ENCODE measurements around the gene FTO.

Gene FTO

DNA sequence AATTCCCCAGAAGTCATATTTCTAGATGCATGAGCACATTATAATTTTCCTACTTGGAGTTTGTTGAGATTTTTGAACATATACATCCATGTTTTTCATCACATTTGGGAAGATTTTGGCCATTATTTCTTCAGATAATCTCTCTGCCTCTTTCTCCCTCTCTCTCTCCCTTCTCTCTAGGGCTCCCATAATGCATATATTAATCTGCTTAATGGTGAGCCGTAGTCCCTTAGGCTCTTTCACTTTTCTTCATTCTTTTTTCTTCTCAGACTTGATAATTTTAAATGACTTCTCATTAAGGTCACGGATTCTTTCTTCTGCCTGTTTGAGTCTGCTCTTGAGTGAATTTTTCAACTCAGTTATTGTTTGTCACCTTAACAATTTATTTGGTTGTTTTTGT lies 481.1 kb downstream of the FTO start:
- H3K4me3 ChIP-seq (ENCODE audit: low read depth, low read length), result no peak overlapping the region
- no peak for DNase-seq (ENCODE audit: low read depth)
- TF ChIP-seq CTCF (IDR thresholded peaks at IDR 0.05; ENCODE audit: insufficient read depth, low read depth, low read length, missing control alignments), result no peak

GRCh38 chr16:54191163-54191562 lies 487.2 kb downstream of the FTO start:
- TF ChIP-seq CTCF (IDR thresholded peaks at IDR 0.05; ENCODE audit: insufficient read depth, low read depth, low read length, missing control alignments), result no peak
- DNase-seq (ENCODE audit: low read depth), result no peak
- no peak overlapping the region for H3K4me3 ChIP-seq (ENCODE audit: low read depth, low read length)

GRCh38 chr16:54191592-54191991 lies 487.6 kb downstream of the FTO start:
- DNase-seq (ENCODE audit: low read depth), result no peak
- no peak overlapping the region for H3K4me3 ChIP-seq (ENCODE audit: low read depth, low read length)
- TF ChIP-seq CTCF (IDR thresholded peaks at IDR 0.05; ENCODE audit: insufficient read depth, low read depth, low read length, missing control alignments), result no peak

DNA sequence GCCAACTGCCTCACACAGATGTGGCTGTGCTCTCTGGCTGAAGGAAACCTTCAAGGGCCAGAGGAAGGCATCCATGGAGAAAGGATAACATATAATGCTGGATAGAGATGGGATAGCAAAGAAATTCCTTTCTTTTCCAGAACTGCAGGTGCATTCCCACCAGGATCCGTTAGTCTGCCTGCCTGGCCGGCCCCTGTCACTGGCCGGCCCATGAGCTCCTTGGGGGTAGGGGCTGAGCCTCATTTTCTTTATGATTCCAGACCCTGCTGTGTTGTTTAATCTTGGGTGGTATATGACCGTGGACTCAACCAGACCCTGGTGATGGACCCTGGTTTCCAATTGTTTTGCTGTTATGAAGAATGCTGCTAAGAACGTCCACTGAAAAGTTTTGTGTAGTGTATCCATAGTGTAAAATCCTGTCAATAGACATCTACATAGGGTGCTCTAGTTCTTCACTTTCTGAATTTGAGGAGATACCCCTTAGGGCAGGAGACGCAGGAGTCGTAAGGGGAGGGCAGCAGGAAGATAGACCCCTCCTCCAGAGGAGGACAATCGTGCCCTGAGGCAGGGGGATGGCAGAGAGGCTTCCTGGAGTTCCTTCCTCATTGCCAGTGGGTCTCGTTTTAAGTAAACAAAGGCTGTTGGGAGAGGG lies 489.2 kb downstream of the FTO start:
- no peak overlapping the region for H3K4me3 ChIP-seq (ENCODE audit: low read depth, low read length)
- TF ChIP-seq CTCF (IDR thresholded peaks at IDR 0.05; ENCODE audit: insufficient read depth, low read depth, low read length, missing control alignments), result no peak
- DNase-seq (ENCODE audit: low read depth), result no peak

DNA sequence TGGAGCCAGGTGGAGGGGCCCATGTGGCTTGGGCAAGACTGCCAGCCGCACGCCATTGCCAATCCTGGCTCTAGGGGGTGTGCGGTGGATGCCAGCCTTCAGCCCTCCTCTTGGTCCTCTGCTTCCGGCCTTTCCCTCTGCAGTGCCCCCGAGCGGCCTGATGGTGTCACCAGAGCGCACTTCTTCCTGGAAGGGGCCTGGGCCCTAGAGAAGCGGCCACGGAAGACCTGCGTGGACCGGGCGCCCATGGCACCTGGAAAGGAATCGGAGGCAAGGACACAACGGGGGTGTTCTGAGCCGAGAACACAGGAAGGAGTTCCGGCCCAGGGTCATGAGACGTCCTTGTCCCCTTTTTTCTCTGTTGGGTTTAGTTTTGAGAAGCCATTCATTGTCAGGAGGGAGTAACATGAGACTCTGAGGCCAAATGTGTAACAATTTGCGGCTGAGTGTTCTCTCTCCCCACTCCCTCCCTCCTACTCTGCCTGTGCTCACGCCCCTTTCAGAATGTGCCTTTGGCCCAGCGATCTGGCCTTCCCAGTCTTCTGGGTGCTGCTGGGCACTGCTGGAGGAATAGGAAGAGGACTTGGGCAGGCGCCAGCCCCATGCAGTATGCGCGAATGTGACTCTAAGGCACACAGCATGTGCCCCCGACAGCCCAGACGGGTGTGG lies 489.8 kb downstream of the FTO start:
- DNase-seq (ENCODE audit: low read depth), result peak; percentile 37
- peak; percentile 62 for TF ChIP-seq CTCF (IDR thresholded peaks at IDR 0.05; ENCODE audit: insufficient read depth, low read depth, low read length, missing control alignments)
- H3K4me3 ChIP-seq (ENCODE audit: low read depth, low read length), result no peak overlapping the region

GRCh38 chr16:54194334-54194743 lies 490.4 kb downstream of the FTO start:
- DNase-seq (ENCODE audit: low read depth), result no peak
- H3K4me3 ChIP-seq (ENCODE audit: low read depth, low read length), result no peak overlapping the region
- TF ChIP-seq CTCF (IDR thresholded peaks at IDR 0.05; ENCODE audit: insufficient read depth, low read depth, low read length, missing control alignments), result no peak

DNA sequence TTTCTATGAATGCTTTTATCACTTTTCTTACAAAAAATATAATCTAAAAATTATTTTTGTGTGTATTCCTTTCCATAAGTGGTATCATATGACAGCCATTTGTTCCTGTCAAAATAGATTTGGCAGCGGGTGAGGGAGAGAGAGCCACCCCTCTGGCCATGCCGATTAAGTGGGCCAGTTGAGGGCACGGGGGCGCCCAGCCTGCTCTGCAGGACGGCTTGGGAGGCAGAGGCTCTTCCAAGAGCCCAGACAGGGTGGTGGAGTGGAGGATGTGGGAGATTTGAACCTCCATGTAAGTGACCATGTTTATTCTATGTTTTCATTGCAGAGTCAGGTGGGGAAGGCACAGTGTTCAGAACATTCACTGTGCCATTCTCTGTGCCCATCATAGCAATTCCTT lies 493.8 kb downstream of the FTO start:
- DNase-seq (ENCODE audit: low read depth), result no peak
- no peak overlapping the region for H3K4me3 ChIP-seq (ENCODE audit: low read depth, low read length)
- no peak for TF ChIP-seq CTCF (IDR thresholded peaks at IDR 0.05; ENCODE audit: insufficient read depth, low read depth, low read length, missing control alignments)

Data from GM12865 (cell line).